Measurements from ENCODE around the gene OGFOD1. TPM values are rescaled to one million over a fixed set of nuclear protein-coding genes. Genes with fewer than 3 reads are reported as not detected.

OGFOD1 gene
- total and polyA plus RNA-seq, 2 of the 13 experiments (the other 11 are each of a cell fraction or from before 2014, with no cell fraction given): 35.2 to 81.3 TPM

- intact Hi-C loops (cut with micrococcal nuclease; ENCODE audit: unreplicated experiment): loop anchor here (2.0 to 5.0 kb wide), 2 partner anchors 25 to 68 kb away; partner anchors contain the start of genes NUDT21 and OGFOD1
- peaks cover 50% of the 10 kb centered on the region for H3K4me1 ChIP-seq (ENCODE audit: insufficient read depth, low read length)
- H3K27ac ChIP-seq (ENCODE audit: extremely low read length, insufficient read depth, low read length): peak within 1 kb of the TSS; percentile 68
- peak within 1 kb of the TSS; percentile 78 to 90 (median 89) for H3K4me3 ChIP-seq (replicated peaks in 1 of 3; ENCODE audit: insufficient read depth in 1 of 3, low read depth in 2 of 3, low read length in 3 of 3)
- peak within 1 kb of the TSS; percentile 79 for H2AFZ ChIP-seq (ENCODE audit: low read length)
- H3K36me3 ChIP-seq (replicated peaks in 1 of 2; ENCODE audit: control insufficient read depth in 1 of 2, insufficient read depth in 2 of 2, low read length in 2 of 2): peaks cover 0 to 3% of the 10 kb centered on the region in 2 experiments; a peak in 2 of 5 replicates
- H4K20me1 ChIP-seq (ENCODE audit: insufficient read depth, low read length): peaks cover 11% of the 10 kb centered on the region
- BruUV-seq (replicated peaks): no TSS peak
- H3K4me2 ChIP-seq (ENCODE audit: low read depth, low read length): peak within 1 kb of the TSS; percentile 89
- ChIA-PET CTCF (ENCODE audit: low intra/inter-chr PET ratio, low total read pairs) (no interaction called here), POLR2A (interaction anchor here (1.6 to 2.4 kb wide), 2 partner anchors 16 to 26 kb away, joined by 8 read pairs; partner anchors contain the start of genes NUDT21 and OGFOD1)
- FAIRE-seq (no peak), DNase-seq (ENCODE audit: low spot score) (peak; percentile 74), ATAC-seq (peak; percentile 94)
- peak within 1 kb of the TSS; percentile 85 for H3K9ac ChIP-seq (ENCODE audit: insufficient read depth, low read depth, low read length)
- no peaks in the 10 kb centered on the region; a peak in 2 of 5 replicates for H3K27me3 ChIP-seq (ENCODE audit: control insufficient read depth in 1 of 2, insufficient read depth in 2 of 2, low read length in 2 of 2)
- 0% methylated on average over 4 of the region's 57 CpGs for WGBS (ENCODE audit: low lambda C conversion rate)
- H3K79me2 ChIP-seq (ENCODE audit: insufficient read depth, low read length): peaks cover 41% of the 10 kb centered on the region
- no peaks in the 10 kb centered on the region for H3K9me3 ChIP-seq (ENCODE audit: low read length)
- in situ Hi-C loops (cut with HindIII; ENCODE audit: extremely low pct_ligation_motif_present, low pct_unique_long_range_greater_than_20kb): no loop called here
- TF ChIP-seq, protein P1, sequence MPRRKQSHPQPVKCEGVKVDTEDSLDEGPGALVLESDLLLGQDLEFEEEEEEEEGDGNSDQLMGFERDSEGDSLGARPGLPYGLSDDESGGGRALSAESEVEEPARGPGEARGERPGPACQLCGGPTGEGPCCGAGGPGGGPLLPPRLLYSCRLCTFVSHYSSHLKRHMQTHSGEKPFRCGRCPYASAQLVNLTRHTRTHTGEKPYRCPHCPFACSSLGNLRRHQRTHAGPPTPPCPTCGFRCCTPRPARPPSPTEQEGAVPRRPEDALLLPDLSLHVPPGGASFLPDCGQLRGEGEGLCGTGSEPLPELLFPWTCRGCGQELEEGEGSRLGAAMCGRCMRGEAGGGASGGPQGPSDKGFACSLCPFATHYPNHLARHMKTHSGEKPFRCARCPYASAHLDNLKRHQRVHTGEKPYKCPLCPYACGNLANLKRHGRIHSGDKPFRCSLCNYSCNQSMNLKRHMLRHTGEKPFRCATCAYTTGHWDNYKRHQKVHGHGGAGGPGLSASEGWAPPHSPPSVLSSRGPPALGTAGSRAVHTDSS (CRISPR knock-in tag; conservative IDR thresholded peaks at IDR 0.05): no peak
- TF ChIP-seq ZNF407 (CRISPR knock-in tag; IDR thresholded peaks at IDR 0.05; ENCODE audit: not compliant biosample characterization): no peak
- TF ChIP-seq ZNF292 (CRISPR knock-in tag; IDR thresholded peaks at IDR 0.05; ENCODE audit: borderline replicate concordance, low read depth): no peak
- peak; percentile 62; the same call in 1 of the 2 replicates for TF ChIP-seq ZNF746 (CRISPR knock-in tag; IDR thresholded peaks at IDR 0.05)
- no peak for TF ChIP-seq EZH2 (conservative IDR thresholded peaks at IDR 0.05; ENCODE audit: low read depth, low read length)
- no peak for TF ChIP-seq SAFB2 (CRISPR knock-in tag; IDR thresholded peaks at IDR 0.05; ENCODE audit: borderline replicate concordance, low read depth)
- TF ChIP-seq ZBTB14 (CRISPR knock-in tag; IDR thresholded peaks at IDR 0.05): no peak
These were observed 25.9 kb upstream of the OGFOD1 start, which contains the start of gene AMFR for GRCh38 chr16:56425439-56425832. AMFR (minus strand) TSS chr16:56425545; CDS start chr16:56425327, 218 bp downstream.

Data from HepG2 (cell line).